ENCODE data around the gene TRAPPC2.

TRAPPC2 gene

GRCh38 chrX:13717700-13718472, 16.5 kb downstream of the TRAPPC2 start:
- H3K4me3 ChIP-seq (ENCODE audit: control insufficient read depth, low read depth, low read length), result no peak overlapping the region
- TF ChIP-seq CTCF (IDR thresholded peaks at IDR 0.05; ENCODE audit: control insufficient read depth, insufficient read depth, low read depth, low read length, missing control alignments), result no peak
- peak; percentile 33 for DNase-seq (ENCODE audit: low read depth)

GRCh38 chrX:13716905-13717304, 17.5 kb downstream of the TRAPPC2 start:
- no peak for DNase-seq (ENCODE audit: low read depth)
- H3K4me3 ChIP-seq (ENCODE audit: control insufficient read depth, low read depth, low read length), result no peak overlapping the region
- TF ChIP-seq CTCF (IDR thresholded peaks at IDR 0.05; ENCODE audit: control insufficient read depth, insufficient read depth, low read depth, low read length, missing control alignments), result no peak

- no peak for TF ChIP-seq CTCF (IDR thresholded peaks at IDR 0.05; ENCODE audit: control insufficient read depth, insufficient read depth, low read depth, low read length, missing control alignments)
- DNase-seq (ENCODE audit: low read depth), result no peak
- no peak overlapping the region for H3K4me3 ChIP-seq (ENCODE audit: control insufficient read depth, low read depth, low read length)
Measured at GRCh38 chrX:13716455-13716854, 18.0 kb downstream of the TRAPPC2 start.

- H3K4me3 ChIP-seq (ENCODE audit: control insufficient read depth, low read depth, low read length), result no peak overlapping the region
- no peak for DNase-seq (ENCODE audit: low read depth)
- TF ChIP-seq CTCF (IDR thresholded peaks at IDR 0.05; ENCODE audit: control insufficient read depth, insufficient read depth, low read depth, low read length, missing control alignments), result no peak
Measured at GRCh38 chrX:13711141-13711540, 23.3 kb downstream of the TRAPPC2 start.

GRCh38 chrX:13703589-13703988, 30.8 kb downstream of the TRAPPC2 start:
- DNase-seq (ENCODE audit: low read depth), result no peak
- TF ChIP-seq CTCF (IDR thresholded peaks at IDR 0.05; ENCODE audit: control insufficient read depth, insufficient read depth, low read depth, low read length, missing control alignments), result no peak
- H3K4me3 ChIP-seq (ENCODE audit: control insufficient read depth, low read depth, low read length), result no peak overlapping the region

GRCh38 chrX:13703135-13703534, 31.3 kb downstream of the TRAPPC2 start:
- no peak for DNase-seq (ENCODE audit: low read depth)
- no peak for TF ChIP-seq CTCF (IDR thresholded peaks at IDR 0.05; ENCODE audit: control insufficient read depth, insufficient read depth, low read depth, low read length, missing control alignments)
- no peak overlapping the region for H3K4me3 ChIP-seq (ENCODE audit: control insufficient read depth, low read depth, low read length)
